Peyer's patch (tissue), 4 donors: Measurements from ENCODE around the gene CLCNKA. TPM values are rescaled to one million over a fixed set of nuclear protein-coding genes. Genes with fewer than 3 reads are reported as not detected.
"Not testable (repeated sequence)": the region's sequence is repeated elsewhere in the genome, so short reads cannot be mapped to it uniquely, and the experiment has no call there.

Experiments
- DNase-seq, 3 donors: peaks; one replicate each; pipeline ENCODE4 v3.0.0-alpha.2; 2017 to 2019
- H3K27ac ChIP-seq, 4 donors: fragments of 200-600 bp; sonication (generic); one replicate each; pipeline ENCODE4 v1.5.1; 2016 to 2019
- H3K27me3 ChIP-seq, 2 donors: fragments of 200-600 bp; sonication (generic); one replicate each; pipeline ENCODE4 v1.5.1; 2019
- H3K36me3 ChIP-seq, 3 donors: fragments of 200-600 bp; sonication (generic); one replicate each; pipeline ENCODE4 v1.5.1; 2016 to 2019
- H3K4me1 ChIP-seq, 4 donors: fragments of 200-600 bp; sonication (generic); one replicate each; pipeline ENCODE4 v1.5.1; 2016 to 2019
- H3K4me3 ChIP-seq, 4 donors: fragments of 200-600 bp; sonication (generic); 1 replicate in 3 of 4; 2 replicates in 1 of 4; pipeline ENCODE4 v1.5.1; 2016 to 2019; ENCODE audit warnings: mild to moderate bottlenecking in 1 of 4
- H3K9me3 ChIP-seq, 4 donors: fragments of 200-600 bp; sonication (generic); one replicate each; pipeline ENCODE4 v1.5.1; 2016 to 2019; ENCODE audit warnings: mild to moderate bottlenecking in 1 of 4
- POLR2A ChIP-seq, 2 donors: fragments of 450-650 bp; IDR thresholded peaks; one replicate each; pipeline ENCODE4 v1.5.1; 2017; ENCODE audit warnings: antibody characterized with exemption in 2 of 2, mild to moderate bottlenecking in 2 of 2, moderate library complexity in 2 of 2
- total RNA-seq, 4 donors: library from RNA; depleted of rRNA; stranded (reverse); fragments of >200 nt; gene quantifications; one replicate each; pipeline ENCODE4 v1.1.0, GENCODE V29; 2016
- TF ChIP-seq, protein P1 (sequence below), 6 experiments: fragments of 450-650 bp in 4 of 6; fragments of 200-600 bp in 2 of 6; sonication (generic) in 1 of 6; IDR thresholded peaks; one replicate each; pipeline ENCODE4 v1.5.1; 2017 to 2019; ENCODE audit warnings: antibody characterized with exemption in 6 of 6, mild to moderate bottlenecking in 3 of 6, moderate library complexity in 1 of 6

Gene CLCNKA
- total RNA-seq, 4 donors from 2014 or later: 0.47 TPM; not detected in 3

DNA sequence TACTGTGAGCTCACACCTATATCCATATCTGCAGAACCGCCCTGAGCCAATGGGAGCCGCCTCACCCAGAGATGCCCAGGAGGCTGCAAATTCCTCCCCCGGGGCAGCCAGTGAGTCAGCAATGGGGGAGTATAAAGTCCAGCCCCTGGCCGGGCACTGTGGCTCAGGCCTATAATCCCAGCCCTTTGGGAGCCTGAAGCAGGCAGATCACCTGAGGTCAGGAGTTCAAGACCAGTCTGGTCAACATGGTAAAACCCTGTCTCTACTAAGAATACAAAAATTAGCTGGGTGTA lies 16.7 kb downstream of the CLCNKA start:
- TF ChIP-seq POLR2A (IDR thresholded peaks at IDR 0.05): no peak
- TF ChIP-seq, protein P1, sequence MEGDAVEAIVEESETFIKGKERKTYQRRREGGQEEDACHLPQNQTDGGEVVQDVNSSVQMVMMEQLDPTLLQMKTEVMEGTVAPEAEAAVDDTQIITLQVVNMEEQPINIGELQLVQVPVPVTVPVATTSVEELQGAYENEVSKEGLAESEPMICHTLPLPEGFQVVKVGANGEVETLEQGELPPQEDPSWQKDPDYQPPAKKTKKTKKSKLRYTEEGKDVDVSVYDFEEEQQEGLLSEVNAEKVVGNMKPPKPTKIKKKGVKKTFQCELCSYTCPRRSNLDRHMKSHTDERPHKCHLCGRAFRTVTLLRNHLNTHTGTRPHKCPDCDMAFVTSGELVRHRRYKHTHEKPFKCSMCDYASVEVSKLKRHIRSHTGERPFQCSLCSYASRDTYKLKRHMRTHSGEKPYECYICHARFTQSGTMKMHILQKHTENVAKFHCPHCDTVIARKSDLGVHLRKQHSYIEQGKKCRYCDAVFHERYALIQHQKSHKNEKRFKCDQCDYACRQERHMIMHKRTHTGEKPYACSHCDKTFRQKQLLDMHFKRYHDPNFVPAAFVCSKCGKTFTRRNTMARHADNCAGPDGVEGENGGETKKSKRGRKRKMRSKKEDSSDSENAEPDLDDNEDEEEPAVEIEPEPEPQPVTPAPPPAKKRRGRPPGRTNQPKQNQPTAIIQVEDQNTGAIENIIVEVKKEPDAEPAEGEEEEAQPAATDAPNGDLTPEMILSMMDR (IDR thresholded peaks at IDR 0.05): no peak
- Histone ChIP-seq H3K27ac (no peak overlapping the region), H3K4me3 (no peak overlapping the region), H3K4me1 (no peaks in the 10 kb centered on the region), H3K36me3 (no peaks in the 10 kb centered on the region), H3K27me3 (no peaks in the 10 kb centered on the region), H3K9me3 (no peaks in the 10 kb centered on the region)
- DNase-seq: peak in 1 of 3 donors; percentile 55

DNA sequence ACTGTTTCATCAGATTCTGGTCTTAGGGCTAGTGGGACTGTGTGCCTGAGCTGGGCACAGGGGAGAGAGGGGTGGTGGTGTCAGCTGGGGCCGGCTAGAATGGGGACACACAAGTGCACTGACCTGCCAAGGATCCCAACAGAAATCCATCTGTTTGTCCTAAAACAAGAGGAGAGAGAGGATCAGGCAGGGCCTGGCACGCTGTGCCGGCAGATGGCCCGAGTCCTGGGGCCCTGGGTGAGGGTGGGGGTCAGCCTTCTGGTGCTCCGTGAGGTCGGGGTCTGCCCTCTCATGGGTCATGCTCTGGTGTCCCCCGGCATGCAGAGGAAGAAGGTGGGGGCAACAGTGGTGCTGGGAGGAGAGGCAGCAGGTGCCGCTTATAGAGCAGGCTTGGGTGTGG lies 18.0 kb downstream of the CLCNKA start:
- not testable (repeated sequence) for DNase-seq, H3K27ac ChIP-seq, H3K4me3 ChIP-seq, H3K4me1 ChIP-seq, H3K9me3 ChIP-seq, H3K36me3 ChIP-seq, H3K27me3 ChIP-seq

DNA sequence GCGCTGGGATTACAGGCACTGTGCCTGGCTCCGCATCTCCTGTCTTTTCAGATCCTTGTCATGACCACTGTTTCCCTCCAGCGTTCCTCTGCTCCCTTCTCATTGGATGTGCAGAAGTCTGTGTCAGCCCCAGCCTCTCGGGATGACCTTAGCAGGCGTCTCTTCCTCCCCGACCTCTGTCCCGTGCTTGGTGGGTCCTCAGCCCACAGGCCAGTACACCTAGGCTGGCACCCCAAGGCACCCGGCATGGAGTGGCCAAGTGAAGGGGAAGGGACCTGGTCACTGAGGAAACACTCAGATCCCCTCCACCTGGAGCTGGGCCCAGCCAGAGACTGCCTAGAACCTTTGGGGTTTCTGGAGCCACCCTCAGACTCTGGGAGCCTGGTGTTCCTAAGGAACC lies 19.4 kb downstream of the CLCNKA start:
- TF ChIP-seq, protein P1 (IDR thresholded peaks at IDR 0.05): no peak
- TF ChIP-seq POLR2A (IDR thresholded peaks at IDR 0.05): no peak
- H3K9me3 ChIP-seq: no peaks in the 10 kb centered on the region
- H3K27ac ChIP-seq: no peak overlapping the region
- H3K27me3 ChIP-seq: no peaks in the 10 kb centered on the region
- no peaks in the 10 kb centered on the region for H3K4me1 ChIP-seq
- H3K4me3 ChIP-seq: no peak overlapping the region
- no peaks in the 10 kb centered on the region for H3K36me3 ChIP-seq
- no peak for DNase-seq

DNA sequence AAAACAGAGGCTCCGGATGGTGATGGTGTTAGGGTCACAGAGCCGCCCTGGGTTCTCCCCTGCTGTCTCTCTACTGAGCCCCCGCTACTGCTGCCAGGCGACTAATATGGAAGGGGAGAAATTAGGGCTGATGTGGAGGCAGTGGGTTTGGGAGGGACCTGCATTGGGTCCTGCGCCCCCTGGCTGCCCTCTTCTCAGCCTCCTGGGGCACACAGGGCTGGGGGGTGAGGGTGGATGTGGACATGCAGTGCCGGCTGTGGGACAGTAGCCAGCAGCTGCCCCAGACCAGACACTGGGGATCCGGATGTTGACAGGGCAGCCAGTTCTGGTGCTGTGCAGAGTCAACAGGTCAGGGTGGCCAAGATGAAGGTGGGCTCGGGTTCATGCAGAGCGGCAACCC lies 20.3 kb downstream of the CLCNKA start:
- Histone ChIP-seq H3K27me3 (no peaks in the 10 kb centered on the region), H3K9me3 (no peaks in the 10 kb centered on the region), H3K4me1 (no peaks in the 10 kb centered on the region), H3K27ac (no peak overlapping the region), H3K36me3 (no peaks in the 10 kb centered on the region), H3K4me3 (no peak overlapping the region)
- DNase-seq: no peak
- no peak for TF ChIP-seq POLR2A (IDR thresholded peaks at IDR 0.05)
- TF ChIP-seq, protein P1 (IDR thresholded peaks at IDR 0.05): no peak

DNA sequence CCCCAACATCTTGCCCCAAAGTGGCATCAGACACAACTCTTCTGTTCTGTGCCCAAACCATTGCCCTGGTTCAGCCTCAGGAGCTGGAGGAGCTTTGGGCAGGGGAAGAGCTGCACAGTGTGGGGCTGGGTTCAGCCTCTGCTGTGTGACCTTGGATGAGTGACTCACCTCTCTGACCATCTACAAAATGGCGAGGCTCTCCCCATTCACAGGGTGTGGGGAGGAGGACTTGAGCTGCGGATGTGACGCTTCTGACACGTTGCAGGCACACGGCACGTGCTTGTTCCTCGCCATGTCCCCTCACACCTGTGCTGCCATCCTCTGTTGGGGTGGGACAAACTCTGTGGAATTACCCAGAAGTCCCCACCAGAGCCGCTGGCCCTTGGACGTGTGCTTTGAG lies 20.8 kb downstream of the CLCNKA start:
- not testable (repeated sequence) for H3K4me1 ChIP-seq, H3K27ac ChIP-seq, H3K36me3 ChIP-seq, H3K4me3 ChIP-seq, DNase-seq, H3K9me3 ChIP-seq, H3K27me3 ChIP-seq

DNA sequence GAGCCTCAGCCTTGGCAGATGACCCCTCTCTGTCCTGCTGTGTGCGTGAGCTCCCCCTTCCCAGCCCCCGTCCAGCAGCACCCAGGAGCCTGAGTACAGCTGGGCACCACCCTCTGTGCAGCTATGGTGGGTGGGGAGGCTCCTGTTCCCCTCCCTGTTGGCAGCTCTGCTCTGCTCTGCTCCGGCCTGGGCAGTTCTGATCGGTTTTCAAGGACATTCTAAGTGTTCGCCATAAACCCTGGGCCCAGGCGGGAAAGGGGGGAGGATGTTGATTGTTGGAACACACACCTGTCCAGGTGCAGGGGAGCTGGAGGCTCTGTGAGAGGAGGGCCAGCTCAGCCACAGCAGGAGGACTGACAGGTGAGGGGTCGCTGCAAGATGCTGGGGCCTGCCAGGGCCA lies 21.7 kb downstream of the CLCNKA start, which contains the start of gene CLCNKB:
TSS of gene CLCNKB (plus strand) at position 262 of the 400 bp plus-strand sequence. CDS start 711 bp downstream, outside the sequence.
- TF ChIP-seq, protein P1 (IDR thresholded peaks at IDR 0.05): no peak
- no peak for TF ChIP-seq POLR2A (IDR thresholded peaks at IDR 0.05)
- H3K27me3 ChIP-seq: no peaks in the 10 kb centered on the region
- no peak within 1 kb of the TSS for H3K27ac ChIP-seq
- no peaks in the 10 kb centered on the region for H3K4me1 ChIP-seq
- H3K36me3 ChIP-seq: no peaks in the 10 kb centered on the region
- no peaks in the 10 kb centered on the region for H3K9me3 ChIP-seq
- no peak for DNase-seq
- no peak within 1 kb of the TSS for H3K4me3 ChIP-seq

DNA sequence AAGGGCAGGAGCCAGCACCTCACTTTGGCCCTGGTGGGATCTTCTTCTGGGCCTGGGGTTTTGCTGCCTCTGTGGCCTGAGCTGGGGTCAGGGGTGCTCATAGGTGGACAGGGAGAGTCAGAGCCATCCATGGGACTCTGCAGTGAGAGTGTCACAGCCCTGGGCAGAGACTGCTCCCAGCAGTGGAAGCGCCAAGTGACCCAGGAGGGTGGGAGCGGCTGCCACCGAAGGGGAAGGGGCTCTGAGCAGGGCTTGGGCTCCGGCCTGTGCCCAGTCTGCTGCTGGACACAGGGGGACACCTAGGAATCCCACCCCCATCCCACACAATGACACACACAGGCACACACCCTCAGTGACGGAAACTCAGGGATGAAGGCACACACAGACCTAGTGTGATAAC lies 22.1 kb downstream of the CLCNKA start:
- Histone ChIP-seq H3K36me3 (no peaks in the 10 kb centered on the region), H3K4me1 (peaks cover 0 to 4% (median 2%) of the 10 kb centered on the region in 4 donors), H3K27ac (no peak overlapping the region), H3K9me3 (no peaks in the 10 kb centered on the region), H3K4me3 (no peak overlapping the region), H3K27me3 (no peaks in the 10 kb centered on the region)
- no peak for DNase-seq
- TF ChIP-seq POLR2A (IDR thresholded peaks at IDR 0.05): no peak
- TF ChIP-seq, protein P1 (IDR thresholded peaks at IDR 0.05): no peak
